HG02588 (cell line): ENCODE results near the gene SPART.

Experiments used
- ATAC-seq: cut with Tn5 transposase; IDR thresholded peaks from one replicate; pipeline ENCODE4 v1.9.1; 2021; ENCODE audit warnings: mild to moderate bottlenecking, moderate library complexity; ENCODE audit not compliant: unreplicated experiment

The SPART gene, protein sequence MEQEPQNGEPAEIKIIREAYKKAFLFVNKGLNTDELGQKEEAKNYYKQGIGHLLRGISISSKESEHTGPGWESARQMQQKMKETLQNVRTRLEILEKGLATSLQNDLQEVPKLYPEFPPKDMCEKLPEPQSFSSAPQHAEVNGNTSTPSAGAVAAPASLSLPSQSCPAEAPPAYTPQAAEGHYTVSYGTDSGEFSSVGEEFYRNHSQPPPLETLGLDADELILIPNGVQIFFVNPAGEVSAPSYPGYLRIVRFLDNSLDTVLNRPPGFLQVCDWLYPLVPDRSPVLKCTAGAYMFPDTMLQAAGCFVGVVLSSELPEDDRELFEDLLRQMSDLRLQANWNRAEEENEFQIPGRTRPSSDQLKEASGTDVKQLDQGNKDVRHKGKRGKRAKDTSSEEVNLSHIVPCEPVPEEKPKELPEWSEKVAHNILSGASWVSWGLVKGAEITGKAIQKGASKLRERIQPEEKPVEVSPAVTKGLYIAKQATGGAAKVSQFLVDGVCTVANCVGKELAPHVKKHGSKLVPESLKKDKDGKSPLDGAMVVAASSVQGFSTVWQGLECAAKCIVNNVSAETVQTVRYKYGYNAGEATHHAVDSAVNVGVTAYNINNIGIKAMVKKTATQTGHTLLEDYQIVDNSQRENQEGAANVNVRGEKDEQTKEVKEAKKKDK

DNA sequence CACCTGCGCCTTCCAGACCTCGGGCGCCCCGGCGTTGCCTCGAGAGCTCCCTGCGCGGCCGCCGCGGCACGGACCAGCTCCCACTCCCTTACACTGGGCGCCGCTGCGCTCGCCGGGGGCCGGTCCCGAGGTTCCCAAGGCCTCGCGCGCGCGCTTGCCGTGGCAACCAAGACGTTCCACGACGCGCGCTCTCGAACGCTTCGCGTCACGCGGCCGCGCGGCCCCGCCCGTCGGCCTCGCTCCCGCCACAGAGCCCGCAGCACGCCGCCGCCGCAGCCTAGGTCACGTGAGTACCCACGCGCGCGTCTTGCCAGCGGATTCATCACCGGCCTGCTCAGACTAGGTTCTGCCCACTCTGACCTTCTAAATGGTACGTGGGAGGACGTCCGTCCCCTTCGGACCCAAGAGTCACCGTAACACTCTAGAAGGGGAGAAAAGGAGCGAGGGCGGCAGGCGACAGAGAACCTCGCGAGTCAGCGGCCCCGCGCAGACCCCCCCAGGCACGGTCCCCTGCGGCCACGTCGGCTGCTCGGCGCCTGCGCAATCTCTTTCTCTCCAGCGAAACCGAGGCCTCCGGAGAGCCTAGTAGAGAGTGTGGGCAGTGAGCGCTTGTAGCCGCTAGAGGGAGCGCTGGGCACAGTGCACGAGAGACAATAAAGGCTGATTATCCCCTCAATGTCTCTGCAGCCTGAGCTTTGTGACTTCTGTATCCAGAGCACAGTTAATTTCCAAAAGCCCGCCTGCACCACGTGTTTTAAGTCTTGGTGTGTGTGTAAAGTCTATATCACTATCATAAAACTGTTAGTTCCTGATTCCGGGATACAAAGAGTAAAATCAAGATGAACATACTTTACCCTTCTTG, at the start of gene SPART:
Gene SPART (minus strand): TSS at position 173 of the 862 bp plus-strand sequence. CDS start 10,564 bp downstream, outside the sequence.
- peak; percentile 92 for ATAC-seq

DNA sequence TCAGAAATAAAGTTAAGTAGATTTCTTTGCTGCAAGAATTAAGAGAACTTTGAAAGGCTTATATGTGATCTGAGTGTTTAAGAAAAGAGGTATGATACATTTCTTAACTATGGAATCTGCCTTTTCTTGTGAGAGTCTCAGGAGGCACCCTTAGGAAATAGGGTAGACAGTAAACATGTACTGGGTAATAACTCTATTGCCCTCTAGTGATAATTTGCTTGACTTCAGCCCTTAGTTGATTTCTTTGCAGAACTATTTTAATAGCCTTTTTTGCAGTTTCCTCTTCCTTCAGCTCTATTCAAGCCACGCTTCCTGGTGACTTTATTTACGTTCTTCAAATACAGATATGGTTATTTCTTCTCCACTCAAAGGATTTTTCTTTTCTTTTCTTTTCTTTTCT, 49.1 kb upstream of the SPART start:
- ATAC-seq = no peak

DNA sequence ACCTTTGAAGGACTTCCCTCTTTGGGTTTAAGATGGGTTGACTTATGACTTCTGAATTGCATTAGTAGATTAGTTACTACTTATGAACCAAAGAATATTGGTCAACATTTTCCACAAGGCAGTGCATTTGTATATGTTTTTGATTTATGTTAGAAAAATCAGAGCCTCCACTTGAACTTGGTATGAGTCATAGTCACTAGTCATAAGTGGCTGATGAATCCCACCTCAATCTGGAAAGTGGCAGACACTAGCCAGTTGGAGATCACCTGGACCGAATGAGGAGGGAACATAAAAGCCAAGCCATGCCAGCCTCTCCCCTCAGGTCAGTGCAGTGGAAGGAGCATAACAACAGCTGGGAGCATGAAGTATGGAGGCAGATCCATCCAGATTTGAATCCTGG, 39.3 kb upstream of the SPART start:
- no peak for ATAC-seq

DNA sequence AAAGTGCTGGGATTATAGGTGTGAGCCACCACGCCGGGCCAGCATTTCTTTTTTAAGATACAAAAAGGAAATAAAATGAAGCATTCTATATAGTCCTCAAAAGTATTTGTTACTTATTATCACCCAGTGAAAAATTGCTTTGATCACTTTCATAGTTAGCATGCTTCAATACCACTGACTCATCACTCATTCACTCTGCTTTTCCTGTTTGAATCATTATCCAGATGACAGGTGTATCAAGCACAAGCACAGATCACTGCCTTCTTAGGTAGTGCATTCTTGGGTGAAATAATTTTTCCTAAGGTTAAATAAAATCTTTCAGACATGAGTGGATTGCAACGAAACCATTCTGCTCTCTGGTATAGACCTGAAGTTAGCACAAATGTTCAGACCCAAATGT, 35.8 kb upstream of the SPART start:
- no peak for ATAC-seq

DNA sequence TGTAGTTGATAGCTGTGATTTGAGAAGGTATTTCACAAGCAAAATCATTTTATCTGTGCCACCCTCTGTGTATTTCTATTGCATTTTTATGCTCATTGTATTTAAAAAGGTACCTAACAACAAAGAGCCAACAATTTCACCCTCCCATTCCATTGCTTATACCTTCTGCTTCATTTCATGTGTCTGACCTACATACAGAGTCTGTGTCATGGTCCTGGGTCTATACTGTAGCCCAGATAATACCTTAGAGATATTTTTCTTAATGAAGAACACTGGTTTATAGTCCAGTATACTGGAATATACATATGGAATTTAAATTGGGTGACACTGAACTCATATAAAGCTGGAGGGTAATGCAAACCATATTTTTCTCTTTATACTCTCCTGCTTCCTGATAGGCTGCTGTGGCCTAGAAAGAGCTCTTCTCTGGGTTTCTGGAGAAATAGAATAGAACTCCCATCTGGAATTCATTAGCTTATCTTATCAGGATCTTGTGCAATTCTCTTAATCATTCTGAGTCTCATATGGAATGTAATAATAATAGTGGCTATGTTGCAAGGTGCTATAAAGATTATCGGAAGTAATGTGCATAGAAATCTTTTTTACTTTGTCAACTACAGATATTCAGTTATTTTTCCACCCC, 31.8 kb upstream of the SPART start:
- ATAC-seq = no peak

DNA sequence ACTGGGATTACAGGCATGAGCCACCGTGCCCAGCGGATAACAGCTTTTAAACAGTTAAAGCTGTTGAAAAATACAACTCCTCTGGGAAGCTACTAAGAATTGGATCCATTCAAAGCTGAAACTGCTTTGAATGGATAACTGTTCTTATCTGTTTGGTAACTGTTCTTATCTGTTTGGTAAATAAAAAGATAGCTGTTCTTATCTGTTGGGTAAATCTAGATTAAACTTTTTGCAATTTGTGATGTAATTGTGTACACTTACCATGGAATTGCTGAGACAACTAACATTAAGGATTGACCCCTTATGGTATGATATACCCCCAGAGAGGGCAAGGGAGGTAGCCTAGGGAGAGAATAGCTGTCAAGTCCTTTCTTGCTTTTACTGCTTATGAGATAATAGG, 27.9 kb upstream of the SPART start:
- no peak for ATAC-seq

DNA sequence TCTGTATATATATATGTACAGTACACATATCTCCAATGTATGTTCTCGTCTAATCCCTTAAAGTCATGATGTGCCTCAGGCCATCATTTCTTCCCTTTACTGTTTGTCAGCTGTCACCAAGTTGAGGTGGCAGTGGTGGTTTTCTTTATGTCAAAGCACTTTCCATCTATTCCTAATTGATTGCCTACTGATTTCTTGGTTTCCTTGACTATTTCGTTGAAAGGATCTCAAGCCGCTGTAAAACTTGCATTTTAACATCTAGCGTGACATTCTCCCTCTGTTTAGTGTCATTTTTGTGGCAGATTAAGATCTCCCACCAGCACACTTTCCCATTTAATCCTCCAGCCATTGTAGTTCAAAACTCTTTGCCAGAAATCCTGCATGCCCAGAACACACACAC, 25.0 kb upstream of the SPART start:
- no peak for ATAC-seq

DNA sequence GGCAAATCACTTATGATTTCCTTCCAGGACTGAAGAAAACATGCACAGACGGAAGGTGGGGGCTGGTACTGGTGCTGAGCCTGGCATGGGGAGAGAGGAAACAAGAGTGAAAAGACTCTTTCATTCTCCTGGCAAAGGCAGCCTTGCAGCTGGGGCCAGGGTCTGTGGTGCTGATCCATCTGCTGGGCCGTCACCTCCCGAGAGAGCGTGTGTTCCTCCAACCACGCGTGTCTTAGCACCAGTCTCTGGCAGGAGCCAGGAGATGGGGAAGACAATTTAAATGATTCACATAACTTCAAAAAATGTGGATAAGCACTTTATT, 23.9 kb upstream of the SPART start:
- ATAC-seq = no peak

DNA sequence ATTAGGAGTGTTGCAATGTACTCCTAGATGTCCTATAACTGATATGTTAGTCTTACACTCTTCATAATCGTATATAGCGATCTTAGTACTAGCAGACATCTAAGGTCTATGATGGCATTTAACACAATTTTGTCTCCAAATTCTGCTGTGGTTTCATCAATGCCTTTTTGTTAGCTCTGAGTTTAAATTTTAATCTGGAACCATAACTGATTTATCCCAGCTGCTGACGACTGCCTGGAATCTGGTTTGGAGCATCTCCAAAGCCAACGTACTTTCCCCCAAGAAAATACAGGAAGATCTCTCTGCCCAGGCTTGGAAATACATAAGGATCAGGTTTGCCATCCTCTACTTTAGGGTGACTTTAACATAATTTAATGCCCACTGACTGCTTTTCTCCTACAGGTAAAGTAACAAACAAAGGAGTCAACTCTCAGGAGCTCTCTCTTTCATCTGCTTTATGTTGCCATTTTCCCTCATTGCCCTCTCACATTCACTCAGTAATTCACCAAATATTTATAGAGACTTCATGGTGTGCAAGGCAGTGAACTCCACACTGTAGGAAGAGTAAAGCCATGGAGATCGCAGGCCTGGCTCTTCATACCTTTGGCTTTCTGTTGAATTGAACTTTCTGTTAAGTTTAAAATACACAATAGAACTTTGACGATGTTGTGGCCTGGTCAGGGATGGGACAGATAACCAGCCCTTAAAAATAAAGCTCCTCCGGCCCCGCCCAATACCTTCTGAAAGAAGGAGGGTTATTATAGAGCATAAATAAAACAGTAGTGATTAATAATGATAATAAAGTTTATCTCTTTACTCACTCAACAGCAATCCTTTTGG, 23.3 kb upstream of the SPART start:
- no peak for ATAC-seq

DNA sequence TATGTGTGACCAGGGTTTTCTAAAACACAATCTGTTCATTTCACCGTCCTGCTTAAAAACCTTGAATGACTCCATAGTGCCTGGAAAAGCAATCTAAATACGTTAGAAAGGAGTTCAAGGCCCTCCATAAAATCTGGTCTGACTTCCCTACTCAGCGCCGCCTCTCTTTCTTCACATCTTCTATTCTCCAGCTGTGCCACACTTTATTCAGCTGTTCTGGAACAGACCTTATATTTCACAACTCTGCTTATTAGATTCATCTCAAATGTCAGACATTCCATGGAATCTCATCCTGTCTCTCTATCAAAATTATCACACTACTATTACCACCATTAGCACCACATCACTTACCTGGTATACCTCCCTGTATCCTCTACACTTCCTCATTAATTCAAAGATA, 19.8 kb upstream of the SPART start:
- ATAC-seq = no peak

DNA sequence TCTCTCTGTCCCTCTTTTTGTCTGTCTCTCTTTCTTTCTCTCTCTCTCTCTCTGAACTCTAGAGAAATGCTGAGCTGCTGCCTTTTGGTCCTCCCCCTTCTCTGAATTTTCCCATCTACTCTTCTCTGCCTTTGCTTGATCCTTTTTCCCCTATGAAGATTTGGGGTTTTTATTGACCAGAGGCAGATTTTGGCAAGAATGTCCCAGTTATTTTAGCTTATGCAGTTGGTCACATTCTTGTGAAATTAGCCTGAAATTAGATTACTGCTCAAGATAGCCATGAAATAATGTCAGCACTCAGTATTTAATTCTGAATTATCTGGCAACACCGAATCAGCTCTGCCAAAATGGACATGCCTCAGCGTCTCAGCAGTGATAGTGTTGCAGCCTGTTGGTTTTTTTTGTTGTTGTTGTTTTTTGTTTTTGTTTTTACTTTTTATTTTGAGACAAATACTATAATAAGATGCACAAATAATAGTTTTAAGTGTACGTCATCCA, 17.2 kb upstream of the SPART start:
- ATAC-seq = no peak

DNA sequence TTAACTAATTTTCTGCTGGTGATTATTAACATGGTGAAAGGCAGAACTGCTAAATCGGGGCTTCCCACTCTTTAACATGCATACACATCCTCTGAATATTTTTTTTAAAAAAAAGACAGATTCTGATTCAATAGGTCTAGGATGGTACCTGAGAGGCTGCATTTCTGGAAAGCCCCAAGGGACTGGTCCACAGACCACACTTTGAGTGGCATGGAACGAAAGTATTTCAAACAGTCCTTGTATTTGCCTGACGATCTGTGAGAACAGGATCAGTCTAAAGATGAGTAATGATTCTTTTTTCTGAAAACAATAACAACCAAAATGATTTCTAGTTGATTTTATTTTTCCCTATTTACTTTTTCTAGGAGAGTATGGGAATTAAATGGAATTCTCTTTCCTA, 16.7 kb upstream of the SPART start:
- no peak for ATAC-seq

DNA sequence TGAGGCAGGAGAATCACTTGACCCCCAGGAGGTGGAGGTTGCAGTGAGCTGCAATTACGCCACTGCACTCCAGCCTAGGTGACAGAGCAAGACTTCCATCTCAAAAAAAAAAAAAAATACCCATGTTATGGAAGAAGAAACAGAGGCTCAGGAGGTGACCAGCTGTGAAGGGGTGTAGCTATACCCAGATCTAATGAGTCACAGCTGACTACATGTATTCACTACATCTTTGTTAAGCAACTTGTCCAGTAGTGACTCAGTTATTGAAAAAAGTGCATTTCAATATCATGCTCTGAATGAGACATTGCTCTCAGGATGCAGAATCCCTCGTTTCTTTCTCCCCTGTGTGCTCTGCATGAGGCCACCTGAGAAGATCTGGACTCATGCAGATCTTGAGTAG, 16.1 kb upstream of the SPART start:
- ATAC-seq = no peak

DNA sequence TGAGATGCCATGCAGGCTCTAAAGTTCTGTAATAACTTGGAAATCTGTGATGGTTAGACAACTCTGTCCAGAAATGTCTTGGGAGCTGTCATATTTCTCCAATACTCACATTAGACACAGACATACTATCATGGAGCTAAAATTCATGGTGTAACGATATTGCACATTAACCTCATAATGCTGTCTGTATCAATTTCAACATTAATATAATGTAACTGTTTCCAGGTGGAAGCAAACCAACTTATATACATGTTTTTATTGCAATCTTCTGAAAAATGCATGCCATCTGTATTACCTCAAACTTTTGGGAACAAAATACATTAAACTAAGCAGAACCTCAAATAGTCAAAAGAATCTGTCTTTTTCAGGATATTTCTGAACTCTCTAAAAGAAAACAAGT, 14.7 kb upstream of the SPART start:
- no peak for ATAC-seq

DNA sequence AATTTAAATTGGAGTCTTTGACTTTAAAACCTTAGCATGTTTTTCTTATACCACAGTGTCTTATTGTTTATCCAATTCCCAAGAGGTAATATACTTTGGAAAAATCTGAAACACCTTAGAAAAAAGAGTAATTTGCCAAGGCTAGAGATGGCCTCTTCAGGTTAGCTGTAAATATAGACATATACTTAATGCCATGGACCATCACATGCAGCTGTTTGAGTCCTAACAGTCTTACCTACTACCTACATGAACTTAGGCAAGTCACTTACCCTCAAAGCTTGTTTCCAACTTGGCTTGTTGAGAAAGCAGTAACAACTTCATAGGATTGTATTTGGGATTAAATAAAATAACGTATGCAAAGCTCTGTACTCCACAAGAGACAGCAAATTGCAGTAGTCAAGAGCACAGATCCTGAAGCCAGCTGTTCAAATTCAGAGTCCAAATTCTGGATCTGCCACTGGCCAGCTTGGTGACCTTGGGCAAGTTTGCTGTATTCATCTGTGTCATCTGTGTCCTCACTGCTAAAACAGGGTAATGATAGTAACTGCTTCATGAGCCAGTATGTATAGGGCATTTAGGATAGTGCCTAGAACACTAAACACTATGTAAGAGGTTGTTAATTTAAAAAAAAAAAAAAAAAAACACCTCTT, 13.2 kb upstream of the SPART start:
- ATAC-seq = no peak

DNA sequence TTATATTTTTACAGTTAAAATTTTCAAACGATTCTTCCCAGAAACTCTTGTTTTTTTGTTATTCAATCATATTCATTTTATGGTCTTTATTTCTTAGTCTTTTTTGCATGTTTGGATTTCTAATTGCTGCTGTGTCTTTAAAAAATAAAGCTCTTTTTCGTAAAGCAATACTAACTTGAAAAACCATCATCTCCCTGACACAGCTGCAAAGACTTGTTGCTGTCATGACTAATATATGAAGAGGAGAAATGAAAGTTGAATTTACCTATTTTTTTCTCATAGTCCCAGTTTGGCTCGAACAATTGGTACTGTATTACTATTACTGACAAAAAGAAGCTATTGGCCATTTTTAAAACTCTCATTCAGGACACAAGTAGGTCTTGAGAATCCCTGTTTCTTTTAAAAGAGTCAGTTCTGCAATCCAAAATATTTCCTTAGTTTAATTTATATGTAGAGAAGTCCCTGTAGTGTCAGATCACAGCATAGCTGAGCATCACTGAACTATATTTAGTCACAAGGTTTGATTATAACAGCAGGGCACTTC, 12.1 kb upstream of the SPART start:
- ATAC-seq = no peak

DNA sequence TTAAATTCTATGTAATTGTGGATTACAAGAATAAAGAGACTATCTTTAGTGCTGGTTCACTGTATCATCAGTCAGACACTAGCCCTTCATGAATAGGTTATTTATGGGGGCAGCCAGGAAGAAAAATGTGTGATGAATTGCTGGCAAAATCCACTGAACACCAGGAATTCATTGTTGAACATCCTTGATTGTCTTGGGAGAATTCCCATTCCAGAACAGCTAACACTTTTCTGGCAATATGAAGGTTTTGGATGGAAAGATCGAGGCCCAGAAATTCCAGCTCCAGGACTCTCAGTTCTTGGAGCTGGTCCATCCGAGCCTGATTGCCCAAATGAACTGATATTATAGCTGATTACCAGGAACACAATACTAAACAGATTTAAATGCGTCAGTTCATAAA, 11.5 kb upstream of the SPART start:
- ATAC-seq = no peak

DNA sequence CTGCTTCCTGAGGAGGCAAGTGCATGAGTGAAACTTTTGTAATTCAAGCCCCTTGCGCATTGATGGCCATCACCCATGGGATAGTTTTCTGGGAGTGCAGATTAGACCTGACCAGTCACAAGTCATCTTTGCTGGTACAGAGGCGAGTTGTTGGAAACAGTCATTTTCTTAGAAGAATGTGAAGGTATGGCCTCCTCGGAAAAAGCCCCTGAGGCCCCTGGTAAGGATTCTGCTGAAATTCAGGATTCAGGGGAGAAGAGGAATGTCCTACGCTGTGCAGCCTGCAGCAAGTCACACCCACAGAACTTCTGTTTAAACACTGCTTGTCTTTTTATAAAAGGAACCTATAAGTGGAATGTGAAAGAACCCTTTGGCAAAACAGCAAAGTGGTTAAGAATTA, 11.0 kb upstream of the SPART start:
- ATAC-seq = no peak

DNA sequence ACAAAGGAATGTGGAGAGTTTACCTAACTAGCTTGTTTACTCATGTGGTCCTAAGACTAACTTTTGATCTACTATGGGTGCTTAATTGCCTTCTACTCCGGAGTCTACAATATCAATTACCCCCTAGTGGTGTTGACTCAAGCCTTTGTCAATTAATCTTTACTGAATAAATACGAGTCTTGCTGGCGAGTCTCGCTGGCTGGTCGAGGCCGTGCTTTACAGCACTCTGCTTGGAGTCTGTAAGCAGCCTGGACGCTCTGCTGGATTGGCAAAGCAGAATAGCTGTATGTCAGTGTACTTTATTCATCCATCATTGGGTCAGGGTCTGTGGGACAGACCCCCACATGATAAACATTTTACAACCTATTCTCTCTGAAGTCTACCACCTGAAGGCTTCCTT, 9.9 kb upstream of the SPART start:
- no peak for ATAC-seq
